HS-5 (cell line): ENCODE results near the gene WIPI1.
A peak's percentile ranks its signal among the peaks of the same experiment; 100 is the strongest.
"Not testable (repeated sequence)": the region's sequence is repeated elsewhere in the genome, so short reads cannot be mapped to it uniquely, and the experiment has no call there.

ENCODE experiments used
- DNase-seq: peaks from one replicate; pipeline ENCODE4 v3.0.0-alpha.2; 2012; ENCODE audit warnings: low read depth

WIPI1 gene

GRCh38 chr17:68437979-68438822, 19.1 kb downstream of the WIPI1 start:
- no peak for DNase-seq

DNA sequence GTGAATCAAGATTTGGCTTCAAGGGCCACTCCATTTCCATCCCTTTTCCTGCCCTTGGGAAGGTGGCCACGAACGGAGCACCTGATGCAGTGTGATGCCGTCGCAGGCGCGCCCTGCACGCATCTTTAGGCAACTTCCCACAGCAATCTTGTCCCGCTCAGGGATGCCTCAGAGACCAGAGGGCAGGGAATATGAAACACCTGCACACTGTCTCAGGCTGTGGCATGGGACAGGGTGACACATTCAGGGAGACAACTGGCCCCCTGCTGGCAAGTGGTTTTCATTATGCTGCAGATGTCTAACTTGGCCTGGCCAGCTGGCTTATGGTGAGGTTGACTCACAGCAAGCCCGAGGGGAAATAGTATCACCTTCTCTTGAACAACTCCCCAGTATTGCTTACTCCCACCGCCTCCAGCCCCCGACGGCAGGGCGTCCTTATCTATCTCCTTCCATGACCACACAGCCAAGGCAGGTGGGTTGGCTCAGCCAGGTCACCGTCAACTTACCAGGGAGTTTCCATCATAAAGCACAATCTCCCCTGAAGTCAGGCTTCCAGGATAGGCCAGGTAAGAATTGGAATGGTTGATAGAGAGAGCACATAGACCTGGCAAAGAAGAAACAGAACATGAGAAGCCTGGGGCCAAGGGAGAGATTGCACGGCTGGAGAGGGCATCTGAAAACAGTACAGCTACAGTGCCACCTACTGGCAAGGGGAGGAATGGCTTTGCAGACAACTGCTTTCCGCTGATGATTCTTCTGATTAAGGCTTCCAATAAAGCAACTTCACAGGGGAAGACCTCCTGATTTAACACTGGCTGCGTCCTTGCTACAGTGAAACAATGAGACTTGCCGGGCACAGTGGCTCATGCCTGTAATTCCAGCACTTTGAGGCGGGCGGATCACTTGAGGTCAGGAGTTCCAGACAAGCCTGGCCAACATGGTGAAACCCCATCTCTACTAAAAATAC, 21.1 kb downstream of the WIPI1 start:
- peak; percentile 34 for DNase-seq

GRCh38 chr17:68435361-68435760, 21.9 kb downstream of the WIPI1 start:
- DNase-seq: no peak

GRCh38 chr17:68433911-68434508, 23.3 kb downstream of the WIPI1 start:
- DNase-seq: no peak

- no peak for DNase-seq
These were observed 24.1 kb downstream of the WIPI1 start for GRCh38 chr17:68433211-68433610.

GRCh38 chr17:68432086-68432864, 25.0 kb downstream of the WIPI1 start:
- no peak for DNase-seq

DNA sequence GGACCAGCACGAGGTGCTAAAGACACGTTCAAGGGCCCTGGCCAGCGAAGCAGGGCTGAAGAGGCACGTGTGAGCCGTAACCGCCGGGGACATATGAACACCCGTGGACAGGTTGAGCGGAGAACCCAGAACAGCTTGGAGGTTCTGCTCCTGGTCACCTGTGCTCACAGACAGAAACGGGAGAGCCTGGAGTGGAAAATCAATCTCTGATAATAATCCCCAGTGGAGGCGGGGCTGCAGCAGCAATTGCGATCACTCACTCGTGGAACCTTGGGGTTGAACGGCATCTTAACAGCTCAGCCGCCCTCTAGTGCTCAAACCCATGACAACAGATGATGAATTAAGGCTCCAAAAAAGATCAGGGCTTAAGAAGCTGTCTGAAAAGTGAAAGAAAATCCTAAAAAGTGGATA, 25.6 kb downstream of the WIPI1 start:
- DNase-seq: no peak

GRCh38 chr17:68431045-68431608, 26.2 kb downstream of the WIPI1 start:
- no peak for DNase-seq

- no peak for DNase-seq
These were observed 27.4 kb downstream of the WIPI1 start for GRCh38 chr17:68429881-68430280.

GRCh38 chr17:68428498-68429172, 28.7 kb downstream of the WIPI1 start:
- no peak for DNase-seq

GRCh38 chr17:68427575-68427974, 29.7 kb downstream of the WIPI1 start:
- DNase-seq: no peak

GRCh38 chr17:68425979-68426378, 31.3 kb downstream of the WIPI1 start:
- no peak for DNase-seq

- DNase-seq: no peak
These were observed 32.4 kb downstream of the WIPI1 start for GRCh38 chr17:68424861-68425260.

GRCh38 chr17:68424203-68424602, 33.1 kb downstream of the WIPI1 start:
- DNase-seq: no peak

GRCh38 chr17:68423251-68423650, 34.0 kb downstream of the WIPI1 start:
- DNase-seq: no peak

GRCh38 chr17:68422821-68423220, 34.5 kb downstream of the WIPI1 start:
- DNase-seq: no peak

DNA sequence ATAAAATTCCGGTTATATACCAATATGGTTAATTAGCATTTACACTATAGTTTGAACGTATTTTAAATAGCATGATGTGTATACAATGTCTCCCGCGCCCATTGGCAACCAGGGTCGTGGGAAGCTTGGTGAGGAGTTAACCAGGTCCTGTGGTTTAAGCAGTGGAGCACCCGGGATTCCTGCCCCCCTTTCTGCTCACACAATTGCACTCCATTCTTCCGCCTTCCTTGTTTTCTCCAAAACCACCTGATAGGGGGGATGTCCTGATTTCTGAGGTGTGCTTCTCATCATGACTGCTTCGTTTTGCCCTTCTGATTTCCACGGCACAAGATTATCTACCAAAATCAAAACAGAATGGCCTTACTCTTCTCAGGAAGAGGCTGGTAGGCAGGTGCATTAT, 35.8 kb downstream of the WIPI1 start:
- DNase-seq: no peak

GRCh38 chr17:68420065-68420464, 37.2 kb downstream of the WIPI1 start:
- DNase-seq: no peak

GRCh38 chr17:68418876-68419275, 38.4 kb downstream of the WIPI1 start:
- no peak for DNase-seq

GRCh38 chr17:68417317-68417716, 40.0 kb downstream of the WIPI1 start:
- no peak for DNase-seq

DNA sequence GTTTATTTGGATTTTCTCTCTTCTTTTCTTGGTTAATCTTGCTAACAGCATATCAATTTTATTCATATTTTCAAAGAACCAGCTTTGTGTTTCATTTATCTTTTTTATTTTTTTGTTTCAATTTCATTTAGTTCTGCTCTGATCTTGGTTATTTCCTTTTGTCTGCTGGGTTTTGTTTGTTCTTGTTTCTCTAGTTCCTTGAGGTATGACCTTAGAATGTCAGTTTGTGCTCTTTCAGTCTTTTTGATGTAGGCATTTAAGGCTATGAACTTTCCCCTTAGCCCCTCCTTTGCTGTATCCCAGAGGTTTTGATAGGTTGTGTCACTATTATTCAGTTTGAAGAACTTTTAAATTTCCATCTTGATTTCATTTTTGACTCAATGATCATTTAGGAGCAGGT, 42.4 kb downstream of the WIPI1 start:
- not testable (repeated sequence) for DNase-seq
